Right atrium auricular region (tissue), 2 donors: Measurements from ENCODE around the gene STAU1. TPM values are rescaled to one million over a fixed set of nuclear protein-coding genes. Genes with fewer than 3 reads are reported as not detected.

ENCODE experiments used
- DNase-seq: peaks from one replicate; pipeline ENCODE4 v3.0.0-alpha.2; 2019; ENCODE audit warnings: low spot score
- H3K27ac ChIP-seq, 2 donors: fragments of 200-600 bp; sonication (generic); 1 replicate in 1 of 2; 2 replicates in 1 of 2; pipeline ENCODE4 v1.5.1; 2016 to 2019
- H3K27me3 ChIP-seq, 2 donors: fragments of 200-600 bp; sonication (generic); one replicate each; pipeline versions ENCODE4 v1.5.1 to v1.6.0; 2017 to 2019
- H3K36me3 ChIP-seq: fragments of 200-600 bp; sonication (generic); one replicate; pipeline ENCODE4 v1.5.1; 2016
- H3K4me1 ChIP-seq, 2 donors: fragments of 200-600 bp; sonication (generic); one replicate each; pipeline versions ENCODE4 v1.5.1 to v1.6.0; 2017 to 2019
- H3K4me3 ChIP-seq, 2 donors: fragments of 200-600 bp; sonication (generic); 1 replicate in 1 of 2; 2 replicates in 1 of 2; pipeline ENCODE4 v1.5.1; 2017 to 2019; ENCODE audit warnings: mild to moderate bottlenecking in 1 of 2, moderate library complexity in 1 of 2
- H3K9me3 ChIP-seq, 2 donors: fragments of 200-600 bp; sonication (generic); one replicate each; pipeline ENCODE4 v1.5.1; 2019
- CTCF ChIP-seq, 2 donors: fragments of 200-600 bp; sonication (generic); IDR thresholded peaks; one replicate each; pipeline ENCODE4 v1.5.1; 2019; ENCODE audit warnings: antibody characterized with exemption in 2 of 2
- total RNA-seq, 2 donors: library from RNA; depleted of rRNA; stranded (reverse); fragments of >200 nt; gene quantifications; one replicate each; pipeline ENCODE4 v1.1.0, GENCODE V29; 2016

Gene STAU1
- total RNA-seq, 2 donors from 2014 or later: 62.9 to 77.0 TPM

- H3K27me3 ChIP-seq: no peaks in the 10 kb centered on the region
- H3K36me3 ChIP-seq: peaks cover 29% of the 10 kb centered on the region
- no peak for DNase-seq
- no peak for TF ChIP-seq CTCF (IDR thresholded peaks at IDR 0.05)
- H3K4me1 ChIP-seq: no peaks in the 10 kb centered on the region
- H3K9me3 ChIP-seq: no peaks in the 10 kb centered on the region
- H3K27ac ChIP-seq: no peak overlapping the region
- H3K4me3 ChIP-seq: no peak overlapping the region
These were observed 31.7 kb downstream of the STAU1 start for GRCh38 chr20:49156481-49156880.

- H3K36me3 ChIP-seq: peaks cover 34% of the 10 kb centered on the region
- no peaks in the 10 kb centered on the region for H3K27me3 ChIP-seq
- H3K27ac ChIP-seq: no peak overlapping the region
- no peak for TF ChIP-seq CTCF (IDR thresholded peaks at IDR 0.05)
- no peak overlapping the region for H3K4me3 ChIP-seq
- H3K4me1 ChIP-seq: no peaks in the 10 kb centered on the region
- H3K9me3 ChIP-seq: no peaks in the 10 kb centered on the region
- no peak for DNase-seq
These were observed 36.7 kb downstream of the STAU1 start for GRCh38 chr20:49151436-49151835.

GRCh38 chr20:49149281-49150045 lies 38.7 kb downstream of the STAU1 start:
- Histone ChIP-seq H3K27me3 (no peaks in the 10 kb centered on the region), H3K9me3 (no peaks in the 10 kb centered on the region), H3K36me3 (peaks cover 36% of the 10 kb centered on the region), H3K4me1 (no peaks in the 10 kb centered on the region), H3K27ac (no peak overlapping the region), H3K4me3 (no peak overlapping the region)
- no peak for DNase-seq
- no peak for TF ChIP-seq CTCF (IDR thresholded peaks at IDR 0.05)

- Histone ChIP-seq H3K27ac (no peak overlapping the region), H3K9me3 (no peaks in the 10 kb centered on the region), H3K36me3 (peaks cover 43% of the 10 kb centered on the region), H3K27me3 (no peaks in the 10 kb centered on the region), H3K4me3 (no peak overlapping the region), H3K4me1 (no peaks in the 10 kb centered on the region)
- DNase-seq: no peak
- TF ChIP-seq CTCF (IDR thresholded peaks at IDR 0.05): no peak
These were observed 39.5 kb downstream of the STAU1 start for GRCh38 chr20:49148601-49149000.

GRCh38 chr20:49147296-49147695 lies 40.8 kb downstream of the STAU1 start:
- H3K9me3 ChIP-seq: no peaks in the 10 kb centered on the region
- H3K27ac ChIP-seq: no peak overlapping the region
- H3K4me1 ChIP-seq: no peaks in the 10 kb centered on the region
- no peak for DNase-seq
- TF ChIP-seq CTCF (IDR thresholded peaks at IDR 0.05): no peak
- peaks cover 38% of the 10 kb centered on the region for H3K36me3 ChIP-seq
- H3K27me3 ChIP-seq: no peaks in the 10 kb centered on the region
- no peak overlapping the region for H3K4me3 ChIP-seq
